K562 (cell line): Measurements from ENCODE around the gene VPS16. TPM values are rescaled to one million over a fixed set of nuclear protein-coding genes. Genes with fewer than 3 reads are reported as not detected.

Experiments used
- ELF1 ChIP-seq: fragments of 200-800 bp; sonication (Bioruptor generic); IDR thresholded peaks from 2 replicates; pipeline ENCODE4 v1.6.1; 2016; ENCODE audit warnings: missing genetic modification characterization, missing compliant biosample characterization
- JUNB ChIP-seq: fragments of 450-650 bp; formaldehyde crosslinking; conservative IDR thresholded peaks from 2 replicates; pipeline ENCODE4 v1.4.0; 2020; ENCODE audit warnings: mild to moderate bottlenecking
- KAT2B ChIP-seq: IDR thresholded peaks from one replicate; pipeline ENCODE4 v1.6.1; 2012; ENCODE audit warnings: low read depth, mild to moderate bottlenecking, control low read depth, inconsistent platforms, low read length, moderate library complexity
- MCM7 ChIP-seq, 2 experiments: fragments of 450-650 bp; IDR thresholded peaks; 2 replicates each; pipeline ENCODE4 v1.6.1; 2016 to 2018
- NFATC3 ChIP-seq: fragments of 450-650 bp; IDR thresholded peaks from 2 replicates; pipeline ENCODE4 v1.6.1; 2017; ENCODE audit warnings: mild to moderate bottlenecking
- OTX1 ChIP-seq: fragments of 450-650 bp; formaldehyde crosslinking; IDR thresholded peaks from 2 replicates; pipeline ENCODE4 v1.4.0; 2022; ENCODE audit warnings: mild to moderate bottlenecking
- POLR2H ChIP-seq: IDR thresholded peaks from 2 replicates; pipeline ENCODE4 v1.6.1; 2016; ENCODE audit warnings: missing genetic modification characterization, low read depth, mild to moderate bottlenecking, control low read depth, missing compliant biosample characterization, moderate library complexity
- SRF ChIP-seq, 2 experiments: fragments of 250-450, 450-650 bp in 1 of 2; sonication (Bioruptor Pico) in 1 of 2; sonication (generic) in 1 of 2; formaldehyde crosslinking; IDR thresholded peaks; 2 replicates each; pipeline versions ENCODE4 v1.5.0 to v1.5.1; 2020 to 2022; ENCODE audit warnings: mild to moderate bottlenecking in 1 of 2, missing genetic modification reagents in 1 of 2
- ZBTB1 ChIP-seq: sonication (generic); formaldehyde crosslinking; IDR thresholded peaks from 2 replicates; pipeline ENCODE4 v1.8.1; 2023; ENCODE audit warnings: missing genetic modification reagents, low read depth, mild to moderate bottlenecking, borderline replicate concordance
- ZKSCAN1 ChIP-seq: fragments of 150-350 bp; IDR thresholded peaks from 2 replicates; pipeline ENCODE4 v1.6.1; 2016; ENCODE audit warnings: low read depth, low read length
- ZNF12 ChIP-seq: sonication (generic); formaldehyde crosslinking; IDR thresholded peaks from 2 replicates; pipeline ENCODE4 v1.4.0; 2020; ENCODE audit warnings: mild to moderate bottlenecking, missing genetic modification reagents
- ZNF316 ChIP-seq: fragments of 450-650 bp; IDR thresholded peaks from 2 replicates; pipeline ENCODE4 v1.6.1; 2016
- ZNF444 ChIP-seq: fragments of 250-450 bp; sonication (Bioruptor Pico); IDR thresholded peaks from 2 replicates; pipeline ENCODE4 v1.4.0; 2020; ENCODE audit warnings: mild to moderate bottlenecking, moderate library complexity
- ZNF583 ChIP-seq: fragments of 250-450 bp; sonication (Bioruptor Pico); IDR thresholded peaks from 2 replicates; pipeline ENCODE4 v1.4.0; 2020
- ZNF79 ChIP-seq: fragments of 250-450 bp; sonication (Bioruptor Pico); IDR thresholded peaks from 2 replicates; pipeline ENCODE4 v1.4.0; 2020; ENCODE audit warnings: low read depth, mild to moderate bottlenecking, moderate library complexity
- polyA plus RNA-seq, 8 experiments: library from polyadenylated mRNA; depleted of rRNA in 4 of 8; stranded (reverse) in 5 of 8; unstranded in 3 of 8; fragments of >200 nt; fragmentation: Nextera tagmentation in 2 of 8; fragmentation: Illumina TruSeq in 1 of 8; extraction: Ambion mirVana in 2 of 8; extraction: Trizol in 1 of 8; gene quantifications; 2 replicates each; pipeline versions ENCODE4 v1.2.1 to v1.2.3, GENCODE V29; 2011 to 2014; ENCODE audit warnings: inconsistent platforms in 1 of 8, missing spikeins in 1 of 8
- total RNA-seq, 7 experiments: library from RNA; depleted of rRNA in 6 of 7; stranded (reverse); fragments of >200 nt in 6 of 7; fragmentation: Illumina TruSeq in 2 of 7; extraction: Trizol in 2 of 7; gene quantifications; 2 replicates each; pipeline versions ENCODE4 v1.2.1 to v1.2.3, GENCODE V29; 2011 to 2021; ENCODE audit warnings: low replicate concordance in 1 of 7
- TF ChIP-seq, protein P1 (sequence below): sonication (generic); formaldehyde crosslinking; IDR thresholded peaks from 2 replicates; pipeline ENCODE4 v1.8.1; 2023; ENCODE audit warnings: mild to moderate bottlenecking, missing genetic modification reagents
- TF ChIP-seq, protein P2 (sequence below): fragments of 450-650 bp; formaldehyde crosslinking; IDR thresholded peaks from 2 replicates; pipeline ENCODE4 v1.4.0; 2022; ENCODE audit warnings: mild to moderate bottlenecking, moderate library complexity
- TF ChIP-seq, protein P3 (sequence below): sonication (generic); formaldehyde crosslinking; IDR thresholded peaks from 2 replicates; pipeline ENCODE4 v1.9.0; 2022; ENCODE audit warnings: mild to moderate bottlenecking, missing genetic modification reagents
- TF ChIP-seq, protein P4 (sequence below), 3 experiments: IDR thresholded peaks in 2 of 3; conservative IDR thresholded peaks in 1 of 3; 2 replicates each; pipeline ENCODE4 v1.5.1; 2011 to 2012; ENCODE audit warnings: low read length in 3 of 3, mild to moderate bottlenecking in 3 of 3, control low read depth in 2 of 3, improper control_type of control experiment in 1 of 3, inconsistent platforms in 1 of 3, low read depth in 1 of 3, mixed read lengths in 1 of 3, moderate library complexity in 1 of 3; ENCODE audit not compliant: insufficient read depth in 2 of 3

The VPS16 gene
- total and polyA plus RNA-seq, 9 of the 15 experiments (the other 6 are each of a cell fraction or from before 2014, with no cell fraction given) = 6.8 to 24.7 (median 14.0) TPM

DNA sequence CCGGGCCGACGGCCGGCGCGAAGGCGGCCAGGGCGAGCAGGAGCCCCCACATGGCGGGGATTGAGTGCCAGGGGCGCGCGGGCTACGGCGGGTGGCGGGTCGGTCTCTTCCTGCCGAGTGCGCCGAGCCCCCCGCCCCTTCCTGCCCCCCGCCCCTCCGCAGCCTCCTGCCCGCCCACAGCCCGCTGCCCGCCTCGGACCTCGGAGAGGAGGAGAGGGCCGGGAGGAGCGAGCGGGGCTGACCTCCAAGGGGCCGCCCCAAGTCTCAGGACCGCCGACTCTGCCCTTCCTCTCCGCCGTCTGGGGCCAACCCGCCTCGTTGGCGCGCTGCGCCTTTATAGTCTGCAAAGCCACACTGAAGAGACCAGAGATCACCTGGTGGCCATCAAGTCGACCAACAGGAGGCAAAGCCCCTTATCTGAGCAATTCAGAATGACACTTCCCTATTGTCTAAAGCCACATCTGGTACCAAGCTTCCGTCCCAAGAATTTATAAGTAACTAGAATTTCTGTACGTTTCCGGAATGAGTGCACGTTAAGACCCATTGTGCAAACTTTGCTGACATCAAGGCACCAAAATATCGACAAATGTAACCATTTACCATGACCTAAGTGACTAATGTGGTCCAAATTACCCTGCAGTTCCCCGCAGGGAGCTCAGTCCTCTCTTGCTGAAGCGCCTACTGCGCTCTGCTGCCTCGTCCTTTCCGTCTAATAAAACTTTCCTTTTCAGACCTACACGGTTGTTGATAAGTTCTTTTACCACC is 39.8 kb upstream of the VPS16 start, which contains the start of gene CPXM1 (continued):
- no peak for TF ChIP-seq POLR2H
- no peak for TF ChIP-seq ZNF444
- no peak for TF ChIP-seq NFATC3
- TF ChIP-seq, protein P1, sequence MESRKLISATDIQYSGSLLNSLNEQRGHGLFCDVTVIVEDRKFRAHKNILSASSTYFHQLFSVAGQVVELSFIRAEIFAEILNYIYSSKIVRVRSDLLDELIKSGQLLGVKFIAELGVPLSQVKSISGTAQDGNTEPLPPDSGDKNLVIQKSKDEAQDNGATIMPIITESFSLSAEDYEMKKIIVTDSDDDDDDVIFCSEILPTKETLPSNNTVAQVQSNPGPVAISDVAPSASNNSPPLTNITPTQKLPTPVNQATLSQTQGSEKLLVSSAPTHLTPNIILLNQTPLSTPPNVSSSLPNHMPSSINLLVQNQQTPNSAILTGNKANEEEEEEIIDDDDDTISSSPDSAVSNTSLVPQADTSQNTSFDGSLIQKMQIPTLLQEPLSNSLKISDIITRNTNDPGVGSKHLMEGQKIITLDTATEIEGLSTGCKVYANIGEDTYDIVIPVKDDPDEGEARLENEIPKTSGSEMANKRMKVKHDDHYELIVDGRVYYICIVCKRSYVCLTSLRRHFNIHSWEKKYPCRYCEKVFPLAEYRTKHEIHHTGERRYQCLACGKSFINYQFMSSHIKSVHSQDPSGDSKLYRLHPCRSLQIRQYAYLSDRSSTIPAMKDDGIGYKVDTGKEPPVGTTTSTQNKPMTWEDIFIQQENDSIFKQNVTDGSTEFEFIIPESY = no peak
- no peak for TF ChIP-seq KAT2B
- no peak for TF ChIP-seq MCM7 (IDR thresholded peaks at IDR 0.05)
- TF ChIP-seq ZNF316 = no peak
- TF ChIP-seq JUNB (CRISPR knock-in tag) = no peak
- no peak for TF ChIP-seq ELF1 (tag)
- TF ChIP-seq, protein P2, sequence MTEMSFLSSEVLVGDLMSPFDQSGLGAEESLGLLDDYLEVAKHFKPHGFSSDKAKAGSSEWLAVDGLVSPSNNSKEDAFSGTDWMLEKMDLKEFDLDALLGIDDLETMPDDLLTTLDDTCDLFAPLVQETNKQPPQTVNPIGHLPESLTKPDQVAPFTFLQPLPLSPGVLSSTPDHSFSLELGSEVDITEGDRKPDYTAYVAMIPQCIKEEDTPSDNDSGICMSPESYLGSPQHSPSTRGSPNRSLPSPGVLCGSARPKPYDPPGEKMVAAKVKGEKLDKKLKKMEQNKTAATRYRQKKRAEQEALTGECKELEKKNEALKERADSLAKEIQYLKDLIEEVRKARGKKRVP (CRISPR knock-in tag) = no peak
- TF ChIP-seq, protein P3, sequence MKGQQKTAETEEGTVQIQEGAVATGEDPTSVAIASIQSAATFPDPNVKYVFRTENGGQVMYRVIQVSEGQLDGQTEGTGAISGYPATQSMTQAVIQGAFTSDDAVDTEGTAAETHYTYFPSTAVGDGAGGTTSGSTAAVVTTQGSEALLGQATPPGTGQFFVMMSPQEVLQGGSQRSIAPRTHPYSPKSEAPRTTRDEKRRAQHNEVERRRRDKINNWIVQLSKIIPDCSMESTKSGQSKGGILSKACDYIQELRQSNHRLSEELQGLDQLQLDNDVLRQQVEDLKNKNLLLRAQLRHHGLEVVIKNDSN (CRISPR knock-in tag) = no peak
- TF ChIP-seq ZNF12 (CRISPR knock-in tag) = no peak
- no peak for TF ChIP-seq OTX1
- no peak for TF ChIP-seq SRF (CRISPR knock-in tag; IDR thresholded peaks at IDR 0.05)
- TF ChIP-seq, protein P4, sequence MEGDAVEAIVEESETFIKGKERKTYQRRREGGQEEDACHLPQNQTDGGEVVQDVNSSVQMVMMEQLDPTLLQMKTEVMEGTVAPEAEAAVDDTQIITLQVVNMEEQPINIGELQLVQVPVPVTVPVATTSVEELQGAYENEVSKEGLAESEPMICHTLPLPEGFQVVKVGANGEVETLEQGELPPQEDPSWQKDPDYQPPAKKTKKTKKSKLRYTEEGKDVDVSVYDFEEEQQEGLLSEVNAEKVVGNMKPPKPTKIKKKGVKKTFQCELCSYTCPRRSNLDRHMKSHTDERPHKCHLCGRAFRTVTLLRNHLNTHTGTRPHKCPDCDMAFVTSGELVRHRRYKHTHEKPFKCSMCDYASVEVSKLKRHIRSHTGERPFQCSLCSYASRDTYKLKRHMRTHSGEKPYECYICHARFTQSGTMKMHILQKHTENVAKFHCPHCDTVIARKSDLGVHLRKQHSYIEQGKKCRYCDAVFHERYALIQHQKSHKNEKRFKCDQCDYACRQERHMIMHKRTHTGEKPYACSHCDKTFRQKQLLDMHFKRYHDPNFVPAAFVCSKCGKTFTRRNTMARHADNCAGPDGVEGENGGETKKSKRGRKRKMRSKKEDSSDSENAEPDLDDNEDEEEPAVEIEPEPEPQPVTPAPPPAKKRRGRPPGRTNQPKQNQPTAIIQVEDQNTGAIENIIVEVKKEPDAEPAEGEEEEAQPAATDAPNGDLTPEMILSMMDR (IDR thresholded peaks at IDR 0.05 in 2 of 3, conservative IDR thresholded peaks at IDR 0.05 in 1 of 3; ENCODE audit: insufficient read depth in 2 of 3, low read depth in 1 of 3, low read length in 3 of 3) = peak; percentile 8 to 35 (median 19); a peak in 2 of 6 replicates
- no peak for TF ChIP-seq ZNF79 (CRISPR knock-in tag)
- TF ChIP-seq ZBTB1 = no peak
- TF ChIP-seq ZKSCAN1 = no peak
- no peak for TF ChIP-seq ZNF583 (CRISPR knock-in tag)
